Stimulated activated effector memory CD8-positive, alpha-beta T cell treated with anti-CD3 and anti-CD28 coated beads, Interleukin-12 subunit alpha, Interleukin-12 subunit beta, amount 100 ng/mL, for 72 hours (primary cell): Measurements from ENCODE around the gene IFT88.

Source experiments
- ATAC-seq: fragments of 150-1000 bp; cut with Tn5 transposase; 2 replicates; pipeline ENCODE4 v1.10.0; 2021
- DNase-seq, 2 donors: peaks; one replicate each; pipeline ENCODE4 v3.0.0; 2021 to 2022; ENCODE audit warnings: low spot score in 2 of 2
- H3K27ac Mint-ChIP-seq: one replicate; pipeline ENCODE4 v1.8.0; 2022; ENCODE audit warnings: mild to moderate bottlenecking, mixed read lengths
- H3K36me3 Mint-ChIP-seq: one replicate; pipeline ENCODE4 v1.8.0; 2022; ENCODE audit warnings: mild to moderate bottlenecking, mixed read lengths
- H3K4me1 Mint-ChIP-seq: one replicate; pipeline ENCODE4 v1.8.0; 2022; ENCODE audit warnings: mixed read lengths
- H3K4me3 Mint-ChIP-seq: one replicate; pipeline ENCODE4 v1.8.0; 2022; ENCODE audit warnings: mild to moderate bottlenecking, mixed read lengths
- H3K9me3 Mint-ChIP-seq: one replicate; pipeline ENCODE4 v1.8.0; 2022; ENCODE audit warnings: mixed read lengths

Gene IFT88

DNA sequence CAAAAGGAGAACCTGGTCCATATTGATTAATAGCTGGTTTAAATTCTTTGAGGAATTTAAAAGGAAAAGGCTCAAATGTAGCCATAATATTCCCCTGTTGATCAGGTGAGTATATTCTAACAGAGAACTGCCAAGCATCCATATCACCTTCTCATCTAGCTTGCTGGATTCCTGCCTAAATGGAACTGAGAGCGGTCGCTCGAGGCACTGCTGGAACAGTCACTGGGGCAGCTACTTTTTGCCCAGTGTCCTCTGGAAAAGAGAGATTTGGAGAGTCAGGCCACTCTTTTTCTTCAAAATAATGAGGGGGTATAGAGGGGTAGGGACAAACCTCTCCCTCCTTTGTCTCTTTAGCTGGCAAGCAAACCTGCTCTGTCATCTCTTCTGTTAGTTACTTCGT lies 117.1 kb downstream of the IFT88 start:
- no peaks in the 10 kb centered on the region for H3K9me3 Mint-ChIP-seq
- DNase-seq = no peak
- ATAC-seq = no peak
- no peaks in the 10 kb centered on the region for H3K36me3 Mint-ChIP-seq
- no peaks in the 10 kb centered on the region for H3K4me1 Mint-ChIP-seq
- no peak overlapping the region for H3K27ac Mint-ChIP-seq
- no peak overlapping the region for H3K4me3 Mint-ChIP-seq

DNA sequence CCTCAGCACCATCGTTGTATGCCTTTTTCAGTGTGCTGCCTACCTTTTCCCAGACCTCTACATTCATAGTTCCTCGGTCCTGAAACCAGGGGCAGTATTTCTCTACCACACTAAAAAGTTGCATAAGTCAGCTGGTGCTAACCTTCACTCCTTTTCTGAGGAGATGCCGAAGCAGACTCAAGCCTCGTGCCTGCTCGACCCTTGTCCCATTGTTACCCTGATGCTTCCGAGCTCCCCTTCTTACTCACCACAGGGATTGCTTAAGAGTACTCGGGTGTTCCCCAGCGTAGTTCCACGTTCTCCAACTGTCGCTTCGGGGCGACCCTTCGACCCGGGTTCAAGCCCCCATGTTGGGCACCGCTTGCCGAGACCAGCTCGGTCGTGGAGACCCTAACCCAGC lies 117.6 kb downstream of the IFT88 start:
- Mint-ChIP-seq H3K4me1 (no peaks in the 10 kb centered on the region), H3K27ac (no peak overlapping the region), H3K4me3 (no peak overlapping the region), H3K36me3 (no peaks in the 10 kb centered on the region), H3K9me3 (no peaks in the 10 kb centered on the region)
- no peak for ATAC-seq
- no peak for DNase-seq

DNA sequence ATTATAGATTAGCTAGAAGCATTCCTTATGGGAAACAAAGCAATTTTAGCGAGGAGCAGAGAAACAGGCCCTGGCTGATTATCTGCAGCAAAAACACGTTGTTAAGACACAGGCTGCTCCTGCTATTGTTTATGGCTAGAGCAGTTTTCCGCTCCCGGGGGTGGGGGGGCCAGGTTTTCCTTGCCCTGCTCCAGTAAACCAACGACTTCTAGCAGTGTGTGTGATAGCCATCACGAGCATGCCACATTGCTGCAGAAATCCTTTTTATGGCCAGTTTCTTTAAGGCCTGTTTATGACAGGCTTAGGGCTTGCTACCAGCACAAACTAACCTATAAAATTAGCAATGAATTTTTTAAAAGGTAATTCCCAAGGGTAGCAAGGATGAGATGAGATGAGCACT lies 118.1 kb downstream of the IFT88 start:
- Mint-ChIP-seq H3K9me3 (no peaks in the 10 kb centered on the region), H3K27ac (no peak overlapping the region), H3K4me1 (no peaks in the 10 kb centered on the region), H3K4me3 (no peak overlapping the region), H3K36me3 (no peaks in the 10 kb centered on the region)
- DNase-seq (no peak), ATAC-seq (no peak)

DNA sequence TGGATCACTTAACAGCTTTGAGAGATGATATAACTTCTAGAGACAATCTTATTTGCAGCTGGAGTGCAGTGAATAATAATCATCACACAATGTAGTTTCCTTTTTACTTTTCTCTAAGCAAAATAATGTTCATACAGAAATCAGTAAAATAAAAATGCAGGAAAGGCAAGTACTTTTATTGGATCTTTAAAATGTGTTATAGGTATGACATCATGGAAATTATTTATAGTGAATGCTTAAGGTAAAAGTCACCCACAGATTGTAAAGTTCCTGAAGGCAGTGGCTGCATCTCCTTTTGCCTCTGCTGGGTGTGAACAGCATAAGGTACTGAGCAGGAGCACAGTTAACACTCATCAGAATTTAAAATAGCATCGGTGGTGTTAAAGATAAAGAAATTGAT lies 119.2 kb downstream of the IFT88 start:
- no peak overlapping the region for H3K4me3 Mint-ChIP-seq
- H3K27ac Mint-ChIP-seq = no peak overlapping the region
- H3K36me3 Mint-ChIP-seq = no peaks in the 10 kb centered on the region
- no peak for ATAC-seq
- H3K4me1 Mint-ChIP-seq = no peaks in the 10 kb centered on the region
- no peak for DNase-seq
- H3K9me3 Mint-ChIP-seq = no peaks in the 10 kb centered on the region

DNA sequence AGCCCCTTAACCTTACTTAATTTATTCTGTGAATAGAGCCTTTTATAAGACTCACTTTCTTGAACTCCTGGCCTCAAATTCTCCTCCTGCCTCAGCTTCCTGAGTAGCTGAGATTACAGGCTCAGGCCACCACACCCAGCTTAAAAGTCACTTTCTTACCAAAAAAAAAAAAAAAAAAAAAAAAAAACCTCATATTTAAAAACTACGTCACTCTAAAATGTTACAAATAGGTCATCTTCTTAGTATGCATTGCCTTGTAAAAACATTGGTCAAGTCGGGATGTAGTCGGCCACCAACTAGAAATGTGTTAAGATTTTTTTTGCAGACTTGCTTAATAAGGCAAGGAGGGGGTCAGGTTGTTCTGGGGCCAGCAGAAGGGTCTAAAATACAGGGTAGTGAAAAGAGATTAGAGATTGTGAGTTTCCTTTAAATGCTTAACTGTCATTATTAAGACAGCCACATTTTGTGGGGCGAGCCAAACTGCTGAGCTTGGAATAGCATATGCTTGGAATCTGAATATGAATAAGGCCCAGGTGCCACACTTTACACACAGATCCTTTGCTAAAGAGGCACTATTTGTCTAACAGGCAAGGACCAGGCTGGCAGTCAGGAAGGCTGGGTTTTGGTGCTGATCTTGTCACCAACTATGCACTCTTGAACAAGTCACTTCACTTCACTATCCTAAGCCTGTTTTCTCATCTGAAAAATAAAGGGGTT lies 120.1 kb downstream of the IFT88 start:
- Mint-ChIP-seq H3K36me3 (no peaks in the 10 kb centered on the region), H3K27ac (peak overlapping the region; percentile 21), H3K4me1 (no peaks in the 10 kb centered on the region), H3K4me3 (no peak overlapping the region), H3K9me3 (no peaks in the 10 kb centered on the region)
- DNase-seq = no peak
- no peak for ATAC-seq

DNA sequence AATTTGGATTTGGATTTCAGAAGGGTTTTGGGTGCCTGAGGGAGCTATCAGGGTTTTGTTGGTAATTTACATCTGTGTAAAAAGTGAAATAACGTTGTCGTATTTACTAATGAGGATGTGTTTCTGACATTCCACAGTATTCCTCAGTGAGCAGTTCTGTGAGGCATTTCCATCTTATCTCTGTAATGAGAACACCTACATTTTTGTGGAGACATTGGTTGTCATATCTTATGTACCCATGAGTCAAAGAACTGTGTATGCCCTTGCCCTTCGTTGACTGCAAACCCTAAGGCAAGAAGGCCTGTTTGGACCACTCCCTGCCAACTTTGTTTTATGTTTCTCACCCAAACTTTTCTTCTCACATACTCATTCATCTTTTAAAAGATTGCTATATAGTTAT lies 122.3 kb downstream of the IFT88 start:
- Mint-ChIP-seq H3K27ac (no peak overlapping the region), H3K4me3 (no peak overlapping the region), H3K36me3 (no peaks in the 10 kb centered on the region), H3K4me1 (no peaks in the 10 kb centered on the region), H3K9me3 (no peaks in the 10 kb centered on the region)
- no peak for DNase-seq
- no peak for ATAC-seq

DNA sequence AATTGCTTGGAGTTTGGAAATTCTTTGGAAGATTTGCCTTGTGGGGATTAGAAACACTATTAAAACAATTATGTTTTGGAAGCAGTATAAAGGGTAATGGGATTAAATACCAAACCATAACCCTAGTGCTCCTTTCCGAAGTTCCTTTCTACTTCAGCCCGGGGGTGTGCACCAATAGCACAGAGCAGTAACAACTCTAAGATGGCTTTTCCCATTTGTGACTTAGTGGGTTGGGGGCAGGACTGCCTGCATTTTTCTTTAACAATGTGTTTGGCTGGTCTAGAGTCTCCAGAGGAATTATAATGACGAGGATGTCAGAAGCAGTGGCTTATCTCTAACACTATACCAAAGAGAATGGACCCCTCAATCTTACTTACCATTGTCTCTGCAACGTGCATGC lies 124.7 kb downstream of the IFT88 start:
- H3K36me3 Mint-ChIP-seq = no peaks in the 10 kb centered on the region
- no peak overlapping the region for H3K4me3 Mint-ChIP-seq
- H3K9me3 Mint-ChIP-seq = no peaks in the 10 kb centered on the region
- H3K4me1 Mint-ChIP-seq = no peaks in the 10 kb centered on the region
- DNase-seq (no peak), ATAC-seq (no peak)
- no peak overlapping the region for H3K27ac Mint-ChIP-seq

DNA sequence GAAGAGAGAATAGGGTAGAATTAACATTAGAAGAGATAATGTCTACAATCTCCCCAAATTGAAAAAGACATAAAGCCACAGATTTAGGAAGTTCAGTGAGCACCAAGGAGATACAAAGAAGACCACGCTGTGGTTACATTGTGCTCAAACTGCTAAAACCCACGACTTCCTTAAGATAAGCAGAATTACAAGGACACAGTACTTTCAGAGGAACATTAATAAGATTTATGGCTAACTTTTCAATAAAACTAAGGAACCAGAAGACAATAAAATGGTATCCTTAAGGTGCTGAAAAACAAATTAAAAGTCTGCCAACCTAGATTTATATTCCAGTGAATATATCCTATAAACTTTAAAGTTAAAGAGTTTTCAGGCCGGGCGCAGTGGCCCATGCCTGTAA lies 129.1 kb downstream of the IFT88 start:
- Mint-ChIP-seq H3K27ac (no peak overlapping the region), H3K9me3 (no peaks in the 10 kb centered on the region), H3K36me3 (no peaks in the 10 kb centered on the region), H3K4me3 (no peak overlapping the region), H3K4me1 (no peaks in the 10 kb centered on the region)
- ATAC-seq (no peak), DNase-seq (no peak)

DNA sequence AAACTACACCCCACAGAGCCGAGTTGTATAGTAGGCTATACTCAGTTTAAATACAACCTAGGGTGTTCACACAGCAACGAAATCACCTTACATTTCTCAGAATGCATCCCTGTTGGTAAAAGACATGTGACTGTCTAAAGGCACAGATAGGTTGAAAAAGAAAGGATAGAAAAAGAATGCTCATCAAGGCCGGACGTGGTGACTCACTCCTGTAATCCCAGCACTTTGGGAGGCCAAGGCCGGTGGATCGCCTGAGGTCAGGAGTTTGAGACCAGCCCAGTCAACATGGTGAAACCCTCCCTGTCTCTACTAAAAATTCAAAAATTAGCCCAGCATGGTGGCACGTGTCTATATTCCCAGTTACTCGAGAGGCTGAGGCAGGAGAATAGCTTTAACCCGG lies 132.8 kb downstream of the IFT88 start:
- H3K4me1 Mint-ChIP-seq = peaks cover 12% of the 10 kb centered on the region
- ATAC-seq (no peak), DNase-seq (no peak)
- H3K4me3 Mint-ChIP-seq = no peak overlapping the region
- H3K9me3 Mint-ChIP-seq = no peaks in the 10 kb centered on the region
- H3K27ac Mint-ChIP-seq = no peak overlapping the region
- peaks cover 5% of the 10 kb centered on the region for H3K36me3 Mint-ChIP-seq

DNA sequence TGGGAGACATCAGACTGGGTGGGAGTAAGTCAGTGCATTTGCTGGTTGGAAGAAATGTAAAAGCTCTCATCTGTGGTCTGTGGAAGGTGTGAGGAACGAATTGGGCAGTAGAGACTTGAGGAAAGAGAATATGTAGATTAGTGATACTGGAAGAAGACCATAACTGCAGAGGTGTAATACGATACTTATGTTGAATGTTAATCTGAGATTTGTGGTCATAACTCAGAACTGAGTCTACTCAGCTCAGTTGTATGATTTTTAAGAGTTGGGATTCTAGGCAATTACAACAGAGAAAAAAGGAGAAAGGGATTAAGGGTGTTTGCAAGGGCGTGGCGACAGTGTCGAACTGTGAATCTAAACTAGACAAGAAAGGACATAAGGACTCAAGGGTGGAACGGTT lies 133.3 kb downstream of the IFT88 start:
- Mint-ChIP-seq H3K36me3 (peaks cover 5% of the 10 kb centered on the region), H3K4me3 (no peak overlapping the region), H3K4me1 (peaks cover 17% of the 10 kb centered on the region), H3K27ac (no peak overlapping the region), H3K9me3 (no peaks in the 10 kb centered on the region)
- ATAC-seq (no peak), DNase-seq (no peak)

DNA sequence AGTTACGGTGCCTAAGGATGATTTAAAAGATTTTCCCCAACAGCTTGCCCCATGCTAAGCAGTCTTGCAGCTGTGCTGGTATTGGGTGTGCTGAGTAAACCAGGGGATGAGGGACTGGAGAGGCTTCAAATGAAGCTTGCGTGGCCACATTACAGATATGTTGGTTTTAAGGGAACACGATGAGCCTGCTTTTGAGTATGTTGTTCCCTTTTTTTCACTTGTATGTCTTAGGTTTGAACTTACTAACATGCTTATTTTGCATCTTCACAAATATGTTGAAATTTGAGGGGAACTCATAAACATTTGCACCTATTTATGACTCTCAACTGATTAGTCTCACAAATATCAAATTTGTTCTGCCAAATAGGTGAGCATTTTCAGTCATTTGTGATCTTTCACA lies 134.5 kb downstream of the IFT88 start:
- Mint-ChIP-seq H3K27ac (no peak overlapping the region), H3K9me3 (no peaks in the 10 kb centered on the region), H3K36me3 (peaks cover 5% of the 10 kb centered on the region), H3K4me1 (peaks cover 17% of the 10 kb centered on the region), H3K4me3 (no peak overlapping the region)
- no peak for DNase-seq
- no peak for ATAC-seq

DNA sequence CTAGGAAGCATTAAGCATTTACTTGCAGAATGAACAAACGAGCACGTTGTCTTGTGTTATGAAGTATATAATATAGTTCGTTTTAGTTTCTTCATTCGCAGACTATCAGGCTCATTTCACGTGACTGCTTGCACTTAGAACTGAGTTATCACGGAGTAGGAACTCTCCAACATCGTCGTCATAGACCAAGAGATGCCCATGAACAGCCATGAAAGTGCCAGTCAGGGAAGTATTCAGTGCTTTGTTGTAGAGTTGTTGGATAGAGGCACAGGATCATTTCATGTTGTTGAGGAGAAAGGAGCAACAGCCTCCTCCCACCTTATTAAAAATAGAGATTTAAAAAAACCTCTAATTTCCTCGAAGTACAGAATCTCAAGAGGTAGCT lies 135.6 kb downstream of the IFT88 start:
- no peak for ATAC-seq
- Mint-ChIP-seq H3K36me3 (peaks cover 5% of the 10 kb centered on the region), H3K4me1 (peaks cover 17% of the 10 kb centered on the region), H3K27ac (peak overlapping the region; percentile 77), H3K4me3 (peak overlapping the region; percentile 90), H3K9me3 (no peaks in the 10 kb centered on the region)
- no peak for DNase-seq

DNA sequence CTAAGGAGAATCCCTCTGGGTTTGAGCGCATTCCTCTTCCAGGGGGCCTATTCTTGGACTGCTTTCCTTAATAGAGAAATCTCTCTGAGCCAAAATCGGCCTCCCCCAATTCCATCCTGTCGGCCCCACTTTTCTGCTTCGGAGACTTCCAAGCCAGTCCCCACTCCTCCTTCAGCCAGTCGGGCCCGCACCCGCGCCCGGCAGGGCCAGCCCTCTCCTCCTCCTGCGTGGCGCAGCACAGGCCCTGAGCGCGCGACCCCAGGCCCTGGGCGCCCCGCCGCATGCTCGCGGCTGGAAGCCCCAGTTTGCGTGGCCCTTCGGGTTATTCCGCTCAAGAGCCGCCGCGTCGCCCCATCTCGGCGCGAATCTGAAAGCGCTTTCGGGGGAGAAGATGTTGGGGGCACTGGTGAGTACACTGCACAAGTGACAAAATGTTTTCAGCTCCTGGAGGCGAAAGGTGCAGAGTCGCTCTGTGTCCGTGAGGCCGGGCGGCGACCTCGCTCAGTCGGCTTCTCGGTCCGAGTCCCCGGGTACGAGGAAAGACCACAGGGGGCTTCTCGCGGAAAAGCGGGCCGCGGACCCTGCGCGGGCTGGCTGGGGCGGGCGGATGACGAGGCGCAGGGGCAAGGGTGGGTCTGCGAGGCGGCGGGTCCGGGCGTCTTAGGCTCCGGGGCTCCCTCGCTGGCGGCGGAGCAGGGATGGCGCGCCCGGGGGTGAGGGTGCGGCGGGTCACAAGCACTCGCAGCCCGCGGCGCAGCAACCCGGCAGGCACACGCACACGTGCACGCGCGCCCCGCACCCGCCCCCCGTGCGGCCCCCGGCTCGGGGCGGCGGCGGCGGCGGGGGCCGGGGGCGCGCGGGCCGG lies 136.2 kb downstream of the IFT88 start, which contains the start of gene IL17D:
TSS of gene IL17D (plus strand) at position 785 of the 865 bp plus-strand sequence. CDS start 303 bp downstream, outside the sequence.
- ATAC-seq (peak; percentile 51), DNase-seq (peak; percentile 18 to 73)
- Mint-ChIP-seq H3K4me3 (peak within 1 kb of the TSS; percentile 90), H3K9me3 (no peaks in the 10 kb centered on the region), H3K27ac (peak within 1 kb of the TSS; percentile 77), H3K36me3 (peaks cover 5% of the 10 kb centered on the region), H3K4me1 (peaks cover 17% of the 10 kb centered on the region)

DNA sequence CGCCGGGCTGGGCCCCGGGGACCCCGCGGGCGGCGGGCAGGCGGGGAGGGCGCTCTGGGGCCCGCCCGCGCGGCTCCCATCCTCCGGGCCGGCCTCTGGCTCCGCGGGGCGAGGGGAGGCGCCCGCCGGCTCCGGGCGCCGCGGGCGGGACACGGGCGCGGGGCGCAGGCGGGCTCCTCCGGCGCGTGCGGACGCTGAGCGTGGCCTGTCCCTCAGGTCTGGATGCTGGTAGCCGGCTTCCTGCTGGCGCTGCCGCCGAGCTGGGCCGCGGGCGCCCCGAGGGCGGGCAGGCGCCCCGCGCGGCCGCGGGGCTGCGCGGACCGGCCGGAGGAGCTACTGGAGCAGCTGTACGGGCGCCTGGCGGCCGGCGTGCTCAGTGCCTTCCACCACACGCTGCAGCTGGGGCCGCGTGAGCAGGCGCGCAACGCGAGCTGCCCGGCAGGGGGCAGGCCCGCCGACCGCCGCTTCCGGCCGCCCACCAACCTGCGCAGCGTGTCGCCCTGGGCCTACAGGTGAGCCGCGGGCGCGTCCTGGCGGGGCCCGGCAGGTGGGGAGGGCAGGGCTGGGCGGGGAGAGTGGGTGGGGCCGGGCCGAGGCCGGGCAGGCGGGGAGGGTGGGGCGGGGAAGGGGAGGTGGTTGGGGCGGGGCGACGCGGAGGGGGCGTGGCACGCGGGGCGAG lies 137.0 kb downstream of the IFT88 start:
- no peak overlapping the region for H3K27ac Mint-ChIP-seq
- peak overlapping the region; percentile 90 for H3K4me3 Mint-ChIP-seq
- peaks cover 10% of the 10 kb centered on the region for H3K36me3 Mint-ChIP-seq
- peak; percentile 59 to 85 for DNase-seq
- peaks cover 17% of the 10 kb centered on the region for H3K4me1 Mint-ChIP-seq
- H3K9me3 Mint-ChIP-seq = no peaks in the 10 kb centered on the region
- peak; percentile 92 for ATAC-seq

DNA sequence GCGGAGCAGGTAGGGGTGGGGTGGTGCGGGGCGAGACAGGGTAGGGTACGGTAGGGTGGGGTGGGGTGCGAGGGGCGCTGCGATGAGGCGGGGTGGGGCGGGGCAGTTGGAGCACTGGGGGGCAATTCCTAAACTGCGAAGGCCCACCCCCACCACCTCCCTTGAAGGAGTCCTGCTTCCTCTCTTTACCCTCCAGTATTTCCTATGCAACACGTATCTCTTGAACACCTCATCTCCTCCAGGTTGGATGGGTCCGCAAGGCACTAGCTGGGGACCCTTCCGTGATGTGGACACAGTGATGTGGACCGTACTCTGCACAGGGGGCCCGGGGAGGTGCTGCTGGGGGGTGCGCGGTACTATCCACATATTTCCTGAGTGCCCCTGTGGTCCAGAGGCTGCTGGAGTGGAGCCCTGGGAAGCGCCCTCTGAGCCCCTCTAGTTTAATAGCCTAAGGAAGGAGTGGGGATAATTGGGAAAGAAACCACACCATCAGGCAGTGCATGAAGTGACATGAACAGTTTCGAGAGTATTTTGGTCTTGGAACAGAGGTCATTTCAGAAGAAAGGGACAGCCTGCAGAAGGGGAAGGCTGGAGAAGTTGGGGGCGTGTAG lies 137.6 kb downstream of the IFT88 start:
- Mint-ChIP-seq H3K9me3 (no peaks in the 10 kb centered on the region), H3K36me3 (peaks cover 12% of the 10 kb centered on the region), H3K4me3 (peak overlapping the region; percentile 64), H3K27ac (no peak overlapping the region), H3K4me1 (peaks cover 22% of the 10 kb centered on the region)
- DNase-seq (no peak), ATAC-seq (no peak)
